ENCODE results near the gene PSME4.

Gene PSME4

GRCh38 chr2:53827398-53828175, 143.2 kb downstream of the PSME4 start:
- no peaks in the 10 kb centered on the region for H3K4me1 ChIP-seq (ENCODE audit: low read length)
- no peaks in the 10 kb centered on the region for H3K9me3 ChIP-seq (replicated peaks; ENCODE audit: insufficient read depth, low read length)
- no peak overlapping the region for H3K4me3 ChIP-seq (ENCODE audit: low read length)
- H2AFZ ChIP-seq (ENCODE audit: low read length): no peak overlapping the region
- H3K79me2 ChIP-seq (ENCODE audit: low read length): no peaks in the 10 kb centered on the region
- H3K27ac ChIP-seq (ENCODE audit: low read length): no peak overlapping the region
- no peaks in the 10 kb centered on the region for H3K27me3 ChIP-seq (replicated peaks; ENCODE audit: insufficient read depth, low read length)
- H4K20me1 ChIP-seq (ENCODE audit: insufficient read depth, low read length): no peaks in the 10 kb centered on the region
- H3K9me2 ChIP-seq (replicated peaks; ENCODE audit: insufficient read depth, low read length): no peaks in the 10 kb centered on the region
- TF ChIP-seq EZH2 (optimal IDR thresholded peaks at IDR 0.05; ENCODE audit: low read depth, low read length) (no peak), EZH2phosphoT487 (IDR thresholded peaks at IDR 0.05; ENCODE audit: low read length) (no peak), CTCF (IDR thresholded peaks at IDR 0.05; ENCODE audit: low read length) (no peak)
- no peak for DNase-seq
- no peaks in the 10 kb centered on the region for H3F3A ChIP-seq (ENCODE audit: insufficient read depth, low read length)
- no peaks in the 10 kb centered on the region for H3K36me3 ChIP-seq (replicated peaks; ENCODE audit: insufficient read depth, low read length)
- no peak overlapping the region for H3K4me2 ChIP-seq (ENCODE audit: low read depth, low read length)
- no peak overlapping the region for H3K9ac ChIP-seq (ENCODE audit: low read length)

- no peaks in the 10 kb centered on the region for H3K4me1 ChIP-seq (ENCODE audit: low read length)
- H3K9me2 ChIP-seq (replicated peaks; ENCODE audit: insufficient read depth, low read length): no peaks in the 10 kb centered on the region
- no peaks in the 10 kb centered on the region for H3K36me3 ChIP-seq (replicated peaks; ENCODE audit: insufficient read depth, low read length)
- H3F3A ChIP-seq (ENCODE audit: insufficient read depth, low read length): no peaks in the 10 kb centered on the region
- no peak overlapping the region for H3K27ac ChIP-seq (ENCODE audit: low read length)
- H3K9me3 ChIP-seq (replicated peaks; ENCODE audit: insufficient read depth, low read length): no peaks in the 10 kb centered on the region
- no peak overlapping the region for H2AFZ ChIP-seq (ENCODE audit: low read length)
- H4K20me1 ChIP-seq (ENCODE audit: insufficient read depth, low read length): no peaks in the 10 kb centered on the region
- TF ChIP-seq CTCF (IDR thresholded peaks at IDR 0.05; ENCODE audit: low read length) (no peak), EZH2phosphoT487 (IDR thresholded peaks at IDR 0.05; ENCODE audit: low read length) (no peak), EZH2 (optimal IDR thresholded peaks at IDR 0.05; ENCODE audit: low read depth, low read length) (no peak)
- no peak overlapping the region for H3K4me3 ChIP-seq (ENCODE audit: low read length)
- no peak overlapping the region for H3K4me2 ChIP-seq (ENCODE audit: low read depth, low read length)
- no peak for DNase-seq
- H3K9ac ChIP-seq (ENCODE audit: low read length): no peak overlapping the region
- no peaks in the 10 kb centered on the region for H3K79me2 ChIP-seq (ENCODE audit: low read length)
- no peaks in the 10 kb centered on the region for H3K27me3 ChIP-seq (replicated peaks; ENCODE audit: insufficient read depth, low read length)
These were observed 144.0 kb downstream of the PSME4 start for GRCh38 chr2:53826587-53827397.

GRCh38 chr2:53826030-53826410, 144.8 kb downstream of the PSME4 start:
- no peaks in the 10 kb centered on the region for H3K9me2 ChIP-seq (replicated peaks; ENCODE audit: insufficient read depth, low read length)
- H4K20me1 ChIP-seq (ENCODE audit: insufficient read depth, low read length): no peaks in the 10 kb centered on the region
- no peak overlapping the region for H3K4me2 ChIP-seq (ENCODE audit: low read depth, low read length)
- no peak for DNase-seq
- TF ChIP-seq CTCF (IDR thresholded peaks at IDR 0.05; ENCODE audit: low read length) (no peak), EZH2phosphoT487 (IDR thresholded peaks at IDR 0.05; ENCODE audit: low read length) (no peak), EZH2 (optimal IDR thresholded peaks at IDR 0.05; ENCODE audit: low read depth, low read length) (no peak)
- no peaks in the 10 kb centered on the region for H3K79me2 ChIP-seq (ENCODE audit: low read length)
- no peak overlapping the region for H3K9ac ChIP-seq (ENCODE audit: low read length)
- no peak overlapping the region for H3K27ac ChIP-seq (ENCODE audit: low read length)
- H3K9me3 ChIP-seq (replicated peaks; ENCODE audit: insufficient read depth, low read length): no peaks in the 10 kb centered on the region
- no peak overlapping the region for H3K4me3 ChIP-seq (ENCODE audit: low read length)
- H3F3A ChIP-seq (ENCODE audit: insufficient read depth, low read length): no peaks in the 10 kb centered on the region
- H3K4me1 ChIP-seq (ENCODE audit: low read length): no peaks in the 10 kb centered on the region
- H3K27me3 ChIP-seq (replicated peaks; ENCODE audit: insufficient read depth, low read length): no peaks in the 10 kb centered on the region
- H2AFZ ChIP-seq (ENCODE audit: low read length): no peak overlapping the region
- no peaks in the 10 kb centered on the region for H3K36me3 ChIP-seq (replicated peaks; ENCODE audit: insufficient read depth, low read length)
